ENCODE results near the gene GDPD3.

DNA sequence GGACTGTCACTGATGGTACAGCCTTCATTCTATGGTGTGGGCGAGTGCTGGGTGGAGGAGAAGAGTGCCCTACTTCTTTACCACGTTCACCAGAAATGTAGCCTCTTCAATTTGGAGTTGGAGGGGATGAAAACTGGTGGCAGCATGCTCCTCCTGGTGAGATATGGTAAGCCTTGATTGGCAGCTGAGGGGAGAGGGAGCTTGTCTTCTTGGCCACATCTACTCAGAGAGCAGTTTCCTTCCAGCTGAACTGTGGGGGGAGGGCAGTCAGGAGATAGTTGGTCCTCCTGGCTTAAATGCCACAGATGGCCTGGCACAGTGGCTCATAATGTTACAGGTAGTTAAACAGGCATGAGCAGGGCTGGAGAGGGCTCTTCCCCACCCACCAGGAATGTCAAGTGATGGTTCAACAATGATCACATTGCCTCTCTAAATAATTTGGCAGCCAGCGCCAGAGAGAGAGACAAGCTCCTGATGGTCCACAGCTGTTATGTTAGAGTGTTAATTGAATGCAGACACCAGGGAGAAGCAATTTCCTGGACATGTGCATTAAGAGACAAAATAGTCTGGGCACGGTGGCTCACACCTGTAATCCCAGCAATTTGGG lies 18.6 kb upstream of the GDPD3 start:
- no peak for TF ChIP-seq POLR2AphosphoS5 (IDR thresholded peaks at IDR 0.05)
- TF ChIP-seq, protein P1, sequence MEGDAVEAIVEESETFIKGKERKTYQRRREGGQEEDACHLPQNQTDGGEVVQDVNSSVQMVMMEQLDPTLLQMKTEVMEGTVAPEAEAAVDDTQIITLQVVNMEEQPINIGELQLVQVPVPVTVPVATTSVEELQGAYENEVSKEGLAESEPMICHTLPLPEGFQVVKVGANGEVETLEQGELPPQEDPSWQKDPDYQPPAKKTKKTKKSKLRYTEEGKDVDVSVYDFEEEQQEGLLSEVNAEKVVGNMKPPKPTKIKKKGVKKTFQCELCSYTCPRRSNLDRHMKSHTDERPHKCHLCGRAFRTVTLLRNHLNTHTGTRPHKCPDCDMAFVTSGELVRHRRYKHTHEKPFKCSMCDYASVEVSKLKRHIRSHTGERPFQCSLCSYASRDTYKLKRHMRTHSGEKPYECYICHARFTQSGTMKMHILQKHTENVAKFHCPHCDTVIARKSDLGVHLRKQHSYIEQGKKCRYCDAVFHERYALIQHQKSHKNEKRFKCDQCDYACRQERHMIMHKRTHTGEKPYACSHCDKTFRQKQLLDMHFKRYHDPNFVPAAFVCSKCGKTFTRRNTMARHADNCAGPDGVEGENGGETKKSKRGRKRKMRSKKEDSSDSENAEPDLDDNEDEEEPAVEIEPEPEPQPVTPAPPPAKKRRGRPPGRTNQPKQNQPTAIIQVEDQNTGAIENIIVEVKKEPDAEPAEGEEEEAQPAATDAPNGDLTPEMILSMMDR (IDR thresholded peaks at IDR 0.05) = no peak
- no peak for TF ChIP-seq POLR2A (IDR thresholded peaks at IDR 0.05)
